Measurements from ENCODE around the gene AATK.

AATK gene

GRCh38 chr17:81127133-81127455, 38.9 kb downstream of the AATK start:
- no peak for DNase-seq

DNA sequence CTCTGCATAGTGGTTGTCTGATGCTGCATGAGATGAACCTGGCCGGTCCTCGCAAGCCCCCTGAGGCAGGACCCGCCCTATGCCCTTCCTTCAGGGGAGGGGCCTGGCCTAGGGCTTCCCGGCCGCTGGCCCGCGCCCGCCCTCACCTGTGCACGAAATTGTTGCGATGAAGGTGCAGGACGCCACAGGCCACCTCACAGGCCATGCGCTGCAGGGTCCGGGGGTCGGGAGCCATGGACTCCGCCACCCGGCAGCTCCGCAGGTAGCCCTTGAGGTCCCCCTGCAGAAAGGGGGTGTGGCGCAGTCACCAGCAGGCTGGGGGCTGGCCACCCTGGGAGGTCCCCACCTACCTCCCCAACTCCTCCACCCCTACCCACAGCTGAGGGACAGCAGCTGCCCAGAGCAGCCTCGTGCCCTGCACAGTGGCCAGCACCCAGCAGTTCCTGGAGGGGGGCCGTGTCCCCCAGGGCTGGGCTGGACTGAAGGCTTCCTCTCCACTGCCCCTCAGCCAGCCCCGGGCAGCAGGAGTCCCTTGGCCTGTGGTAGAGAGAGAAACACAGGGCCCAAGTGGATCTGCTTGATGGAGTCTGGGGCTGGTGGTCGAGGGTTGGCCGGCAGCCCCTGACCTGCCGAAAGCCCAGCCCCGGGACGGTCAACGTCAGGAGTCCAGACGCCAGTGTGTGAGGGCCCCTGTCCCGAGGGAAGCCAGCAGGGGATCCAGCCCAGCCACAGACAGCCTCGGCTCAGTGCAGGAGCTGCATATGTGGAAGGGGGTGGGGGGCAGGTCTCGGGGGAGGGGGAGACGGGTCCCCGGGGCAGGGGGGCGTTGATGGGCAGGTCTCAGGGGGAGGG, 39.5 kb downstream of the AATK start:
- DNase-seq: no peak

DNA sequence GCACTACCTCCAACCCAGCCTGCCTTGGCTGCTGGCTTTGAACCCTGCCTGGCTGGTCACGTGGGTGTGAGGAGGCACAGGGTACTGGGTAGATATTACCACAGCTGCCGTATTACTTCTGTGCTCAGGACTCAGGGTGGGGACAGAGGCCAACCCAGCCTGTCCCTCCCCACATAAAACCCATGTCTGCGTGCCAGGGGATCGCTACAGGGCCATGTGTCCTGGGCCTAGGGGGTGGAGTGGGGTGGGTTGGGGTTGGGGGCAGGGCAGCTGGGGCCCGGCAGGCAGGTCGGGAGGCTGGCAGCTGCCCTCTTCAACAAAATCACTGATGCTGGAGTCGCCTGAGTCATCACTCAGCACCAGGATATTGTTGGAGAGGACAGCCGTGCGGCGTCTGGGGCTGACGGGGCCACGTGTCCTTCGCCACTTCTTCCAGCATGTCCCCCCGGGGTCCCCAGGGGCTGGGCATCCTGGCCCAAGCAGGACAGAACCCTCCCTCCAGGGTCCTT, 40.4 kb downstream of the AATK start:
- DNase-seq: no peak

DNA sequence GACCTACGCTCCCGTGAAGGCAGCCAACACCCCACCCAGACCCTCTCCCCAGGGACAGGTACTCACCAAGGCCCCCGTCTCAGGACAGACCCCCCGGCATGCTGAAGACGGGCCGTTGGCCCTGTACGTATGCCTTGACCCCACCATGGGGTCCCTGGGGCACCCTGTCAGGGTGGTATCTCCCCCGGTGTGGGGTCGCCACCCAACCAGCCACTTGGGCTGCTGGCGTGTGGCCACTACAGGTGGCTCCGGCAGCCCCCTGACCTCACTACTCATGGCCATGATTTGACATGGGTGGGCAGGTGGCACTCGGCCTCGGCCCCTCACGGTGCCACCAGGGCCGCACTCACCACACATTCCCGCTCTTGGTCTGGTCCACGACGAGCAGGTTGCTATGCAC, 41.6 kb downstream of the AATK start:
- DNase-seq: no peak

DNA sequence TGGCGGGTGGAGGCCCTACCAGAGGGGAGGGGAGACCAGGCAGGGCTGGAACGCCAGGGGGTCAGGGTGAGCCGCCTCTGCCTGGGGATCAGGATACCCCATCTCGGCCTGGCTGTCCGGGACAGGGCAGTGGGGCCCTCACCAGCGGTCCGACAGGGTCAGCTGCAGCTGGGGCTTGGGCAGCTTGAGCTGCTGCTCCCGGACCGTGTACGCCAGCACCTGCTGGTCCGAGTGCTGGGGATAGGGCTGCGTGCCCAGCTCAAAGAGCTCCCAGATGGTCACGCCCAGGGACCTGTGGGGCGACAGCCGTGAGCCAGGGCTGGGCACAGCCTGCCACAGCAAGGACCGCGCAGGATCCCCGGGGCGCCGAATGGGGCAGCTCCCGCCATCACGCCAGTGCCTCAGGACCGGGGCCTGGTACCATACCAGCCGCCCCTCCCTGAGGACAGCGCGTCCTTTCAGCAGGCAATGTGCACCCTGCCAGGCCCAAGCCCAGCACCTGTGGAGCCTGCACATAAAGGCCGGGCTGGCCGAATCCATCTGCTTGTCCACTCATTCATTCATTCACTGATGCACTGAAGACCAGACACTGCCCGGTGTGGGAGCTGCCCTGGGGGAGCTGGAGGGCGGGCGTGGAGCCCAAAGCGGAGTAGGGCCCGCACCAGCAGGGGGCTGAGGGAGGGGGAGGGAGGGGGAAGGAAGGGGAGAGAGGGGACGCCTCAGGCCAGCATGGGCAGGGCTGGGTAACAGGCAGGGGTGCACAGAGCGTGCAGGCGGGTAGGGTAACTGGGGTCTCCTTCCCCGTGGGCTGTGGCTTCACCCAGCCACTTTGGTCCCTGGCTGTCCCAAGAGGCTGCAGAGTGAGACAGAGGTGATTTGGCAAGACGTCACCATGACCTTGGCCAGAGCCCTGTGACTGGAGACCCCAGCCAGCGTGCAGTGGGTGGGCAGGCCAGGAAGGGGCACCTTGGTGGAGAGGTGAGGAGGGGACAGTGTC, 42.7 kb downstream of the AATK start:
- DNase-seq: no peak

GRCh38 chr17:81121841-81122733, 43.9 kb downstream of the AATK start:
- DNase-seq: no peak

GRCh38 chr17:81120695-81121621, 45.1 kb downstream of the AATK start:
- DNase-seq: no peak

GRCh38 chr17:81120149-81120484, 45.9 kb downstream of the AATK start:
- no peak for DNase-seq

- DNase-seq: peak; percentile 89
Measured at GRCh38 chr17:81119223-81120148, 46.5 kb downstream of the AATK start.

GRCh38 chr17:81118308-81119221, 47.5 kb downstream of the AATK start:
- DNase-seq: no peak

- DNase-seq: no peak
Measured at GRCh38 chr17:81117672-81118198, 48.3 kb downstream of the AATK start.

DNA sequence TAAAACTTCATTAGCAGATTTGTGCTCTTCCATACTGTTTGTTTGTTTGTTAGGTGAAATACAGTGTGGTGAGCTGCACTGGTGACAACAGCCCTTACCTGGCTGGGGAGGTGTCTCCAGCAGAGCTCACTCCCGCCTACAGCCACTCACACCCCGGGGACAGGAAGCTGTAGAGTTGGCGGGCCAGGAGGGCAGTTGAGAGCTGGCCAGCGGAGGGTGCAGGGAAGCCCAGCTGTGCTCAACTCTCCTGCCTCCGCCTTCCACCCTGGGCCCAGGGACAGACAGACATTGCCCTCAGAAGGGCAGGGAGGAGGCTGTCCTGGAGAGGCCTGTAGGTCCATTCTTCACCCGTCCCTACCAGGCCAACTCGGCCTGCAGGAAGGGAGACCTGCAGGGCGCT, 49.3 kb downstream of the AATK start:
- no peak for DNase-seq

DNA sequence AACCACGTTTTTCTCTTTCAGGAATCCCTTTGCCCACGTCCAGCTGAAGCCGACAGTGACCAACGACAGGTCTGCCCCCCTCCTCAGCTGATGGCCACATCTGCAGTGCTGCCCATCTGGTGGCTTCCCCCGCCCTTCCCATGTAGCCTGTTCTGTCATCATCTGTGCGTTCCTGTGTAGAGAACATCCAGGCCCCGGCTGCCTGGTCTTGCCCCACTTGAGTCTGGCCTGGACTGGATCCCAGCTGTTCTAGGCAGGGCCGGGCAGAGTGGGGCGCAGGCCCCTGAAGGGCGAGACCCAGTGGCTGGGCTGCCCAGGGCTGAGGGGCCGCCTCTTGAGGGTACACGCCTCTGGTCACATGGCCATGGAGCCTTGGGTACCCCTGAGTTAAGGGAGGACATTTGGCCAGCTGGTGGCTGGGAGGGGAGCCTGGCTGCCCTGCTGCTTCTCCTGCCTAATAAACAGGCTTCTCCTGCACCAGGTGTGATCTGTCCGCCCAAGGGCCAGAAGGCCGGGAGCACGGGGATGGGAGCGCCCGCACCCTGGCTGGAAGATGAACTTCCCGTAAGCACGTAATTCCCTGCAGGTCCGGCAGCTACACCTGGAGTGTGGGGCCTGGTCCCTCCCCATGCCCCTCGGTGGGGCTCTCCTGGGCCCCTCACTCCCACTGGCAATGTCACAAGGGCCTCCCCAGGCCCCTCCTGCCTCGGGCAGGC, 50.1 kb downstream of the AATK start:
- no peak for DNase-seq

DNA sequence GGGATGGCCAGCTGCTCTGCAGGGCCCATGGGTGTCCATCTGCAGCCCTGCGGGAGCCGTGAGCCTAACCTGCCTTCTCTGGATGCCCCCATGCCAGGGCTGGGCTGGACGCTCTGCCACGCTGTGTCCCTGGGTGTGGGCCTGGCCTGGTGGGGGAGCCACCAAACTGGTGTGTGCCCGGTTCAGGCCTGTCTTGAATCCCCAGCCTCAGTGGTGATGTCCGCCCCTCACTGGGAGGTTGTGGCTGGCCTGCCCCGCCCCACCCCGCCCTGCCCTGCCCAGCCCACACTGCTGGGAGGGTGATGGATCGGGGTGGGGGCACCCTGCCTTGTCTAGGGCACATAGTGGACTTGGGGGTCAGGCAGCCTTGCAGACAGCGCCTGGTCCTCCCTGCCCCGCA, 50.8 kb downstream of the AATK start:
- no peak for DNase-seq

- DNase-seq: no peak
Measured at GRCh38 chr17:81114351-81115093, 51.5 kb downstream of the AATK start.

GRCh38 chr17:81113158-81113724, 52.8 kb downstream of the AATK start:
- DNase-seq: no peak

- DNase-seq: no peak
Measured at GRCh38 chr17:81112450-81112849, 53.6 kb downstream of the AATK start.

Measured in NCI-H1092 (cell line).